GM13977 (cell line): ENCODE data around the gene SLC37A1.

Source experiments
- DNase-seq: peaks from one replicate; pipeline ENCODE4 v3.0.0; 2012; ENCODE audit warnings: low spot score
- CTCF ChIP-seq: IDR thresholded peaks from 2 replicates; pipeline ENCODE4 v1.5.1; 2012; ENCODE audit warnings: mild to moderate bottlenecking, control low read depth; ENCODE audit not compliant: insufficient read depth; ENCODE audit errors: extremely low read depth, missing control alignments
- in situ Hi-C: fragments of 300-500 bp; cut with MboI; formaldehyde crosslinking; loops from one replicate; pipeline ENCODE4 v1.12.0; 2022; ENCODE audit warnings: low sequenced_read_pairs, low pct_unique_long_range_greater_than_20kb, mixed read lengths, inconsistent platforms; ENCODE audit not compliant: unreplicated experiment

The SLC37A1 gene

GRCh38 chr21:42629933-42630589 lies 116.4 kb downstream of the SLC37A1 start:
- no peak for DNase-seq
- in situ Hi-C loops, result no loop called here
- TF ChIP-seq CTCF, result no peak

- no peak for TF ChIP-seq CTCF
- DNase-seq, result no peak
- in situ Hi-C loops, result no loop called here
Measured at GRCh38 chr21:42630626-42631025, 117.0 kb downstream of the SLC37A1 start.
